GM18511 (cell line): ENCODE results near the gene MAFF.
"Not testable (repeated sequence)": the region's sequence is repeated elsewhere in the genome, so short reads cannot be mapped to it uniquely, and the experiment has no call there.

Source experiments
- ATAC-seq: cut with Tn5 transposase; IDR thresholded peaks from one replicate; pipeline ENCODE4 v1.9.1; 2021; ENCODE audit warnings: mild to moderate bottlenecking, moderate library complexity; ENCODE audit not compliant: unreplicated experiment

Gene MAFF

DNA sequence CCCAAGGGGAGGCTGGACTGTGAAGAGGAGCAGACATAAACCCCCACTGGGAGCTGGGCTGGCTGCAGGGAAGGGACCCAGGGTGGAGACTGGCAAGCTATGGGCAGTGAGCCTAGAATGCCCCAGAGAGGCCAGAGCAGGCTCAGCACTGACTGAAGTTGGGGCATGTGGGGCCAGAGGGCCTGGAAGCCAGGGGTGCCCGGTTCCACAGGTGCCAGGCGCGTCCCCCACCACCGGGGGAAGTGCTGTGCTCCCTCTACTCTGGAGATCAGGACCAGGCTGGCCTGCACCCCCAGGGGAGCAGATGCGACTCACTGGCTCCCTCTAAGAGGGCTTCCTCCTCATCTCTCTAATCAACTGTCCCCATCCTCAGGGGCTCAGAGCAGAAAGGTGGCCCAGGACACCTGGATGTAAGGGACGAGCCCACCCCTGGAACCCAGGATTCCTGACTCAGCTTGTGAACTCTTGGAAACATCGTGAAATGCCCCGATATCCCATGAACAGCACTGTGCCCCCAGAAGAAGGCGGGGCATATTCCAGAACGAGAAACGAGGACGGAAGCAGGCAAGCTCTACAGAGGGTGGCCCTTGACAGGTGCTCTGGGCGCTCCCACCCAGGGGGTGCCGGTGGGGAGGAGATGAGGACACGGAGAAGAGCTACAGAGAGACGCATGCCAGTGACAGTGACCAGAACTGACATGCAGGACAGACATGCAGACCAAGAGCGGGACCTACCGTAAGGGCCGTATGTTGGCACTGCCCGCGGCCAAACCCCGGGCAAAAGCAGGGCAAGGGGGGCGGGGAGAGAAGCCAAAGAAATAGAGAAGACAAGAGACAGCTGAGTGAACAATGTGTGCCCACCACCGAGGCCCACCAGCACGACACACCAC lies 20.4 kb downstream of the MAFF start:
- no peak for ATAC-seq

DNA sequence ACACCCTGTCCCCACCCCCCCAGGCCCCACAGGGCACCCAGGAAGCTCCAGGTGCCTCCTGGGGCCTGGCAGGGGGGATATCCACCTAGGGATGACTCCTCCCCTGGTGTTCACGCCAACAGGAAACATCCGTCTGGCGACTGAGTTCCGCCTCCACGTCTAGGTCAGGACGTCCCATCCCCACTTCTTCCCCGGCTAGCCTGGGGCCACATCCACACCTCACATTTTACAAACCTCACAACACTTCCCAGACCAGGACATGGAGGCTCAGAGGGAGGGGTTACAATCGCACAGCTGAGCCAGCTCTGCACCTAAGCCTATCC lies 21.0 kb downstream of the MAFF start:
- no peak for ATAC-seq

DNA sequence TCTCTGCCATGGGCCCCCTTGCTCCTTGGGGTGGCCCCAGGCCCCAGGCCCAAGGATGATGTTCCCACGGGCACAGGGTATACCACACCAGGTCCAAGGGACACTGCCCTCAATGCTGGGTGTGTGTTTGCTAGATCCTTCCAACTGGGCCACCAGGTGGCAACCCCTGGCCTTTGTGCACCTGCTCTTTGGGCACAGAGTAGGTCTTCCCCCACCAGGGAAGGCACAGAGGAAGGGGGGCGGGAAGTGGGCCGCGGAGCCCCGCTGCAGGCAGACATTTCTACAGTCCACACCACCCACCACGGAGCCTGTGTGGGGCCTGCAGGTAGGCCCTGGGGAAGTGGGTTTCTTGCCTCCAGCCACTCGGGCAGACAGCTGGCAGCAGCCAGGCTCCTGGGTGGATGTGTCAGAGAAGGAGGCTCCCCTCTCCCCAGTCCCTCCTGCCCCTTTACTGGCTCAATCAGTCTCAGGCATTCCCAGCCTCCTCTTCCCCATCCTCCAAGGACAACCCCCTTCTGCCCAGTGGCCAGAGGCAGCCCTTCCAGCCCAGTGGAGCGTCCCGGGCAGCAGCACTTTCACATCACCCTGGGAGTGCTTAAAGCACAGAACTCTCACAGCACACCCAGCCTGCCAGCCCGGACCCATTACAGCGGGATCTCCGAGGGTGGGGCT lies 21.6 kb downstream of the MAFF start:
- no peak for ATAC-seq

DNA sequence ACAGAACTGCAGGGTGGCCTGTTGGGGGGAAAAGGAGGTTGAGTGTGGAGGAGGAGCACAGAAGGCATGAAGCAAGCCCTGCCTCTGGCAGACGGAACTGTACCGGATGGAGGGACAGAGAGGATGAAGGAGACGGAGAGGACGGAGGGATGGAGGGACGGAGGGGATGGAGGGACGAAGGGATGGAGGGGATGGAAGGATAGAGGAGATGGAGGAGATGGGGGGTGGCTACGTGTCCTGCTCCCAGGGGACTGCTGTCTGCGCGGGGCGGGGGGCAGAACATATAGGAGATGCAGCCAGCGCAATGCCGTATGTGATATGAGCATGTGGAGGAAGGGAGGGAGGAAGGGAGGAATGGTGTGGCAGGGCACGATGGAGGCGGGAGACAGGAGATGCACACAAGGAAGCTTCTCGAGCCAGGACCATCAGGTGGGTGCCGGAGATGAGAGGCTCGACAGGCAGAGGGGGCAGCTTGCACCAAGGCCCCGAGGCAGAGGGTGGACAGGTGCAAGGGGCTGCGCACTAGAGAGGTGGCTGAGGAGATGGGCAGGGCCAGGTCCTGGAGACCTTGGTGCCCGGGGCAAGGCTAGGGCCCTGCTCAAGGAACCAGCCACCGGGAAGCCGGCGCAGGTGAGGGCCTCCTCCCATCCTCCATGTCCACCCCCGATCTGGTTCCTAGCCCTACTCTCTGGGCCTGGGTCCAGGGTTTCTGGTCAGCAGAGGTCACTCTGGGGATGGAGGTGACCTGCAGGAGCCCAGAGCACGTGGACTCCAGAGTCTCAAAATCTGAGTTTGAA lies 25.3 kb downstream of the MAFF start:
- ATAC-seq: no peak

DNA sequence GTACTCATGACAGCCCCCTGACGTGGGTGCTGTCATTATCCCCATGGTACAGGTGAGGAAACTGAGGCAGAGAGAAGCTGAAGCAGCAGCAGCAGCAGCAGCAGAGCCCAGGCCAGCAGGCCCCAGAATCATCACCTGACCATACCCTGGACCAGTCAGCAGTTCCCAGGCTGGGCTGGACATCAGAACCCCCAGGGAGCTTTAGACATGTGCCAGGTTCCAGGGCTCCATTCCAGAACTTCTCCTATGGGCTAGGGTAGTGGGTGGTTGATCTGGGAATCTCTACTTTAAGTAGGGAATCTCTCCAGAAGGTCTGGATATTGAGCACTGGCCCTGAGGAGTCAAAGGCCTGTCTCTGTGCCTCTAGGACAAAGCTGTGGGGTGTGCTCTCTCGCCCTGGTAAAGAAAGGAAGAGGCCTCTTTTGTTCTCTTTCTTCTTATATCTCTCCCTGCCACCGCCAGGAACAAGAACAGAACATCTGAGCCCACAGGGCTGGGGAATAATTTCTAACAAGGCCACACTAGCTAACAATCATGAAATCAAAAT lies 26.6 kb downstream of the MAFF start:
- no peak for ATAC-seq

DNA sequence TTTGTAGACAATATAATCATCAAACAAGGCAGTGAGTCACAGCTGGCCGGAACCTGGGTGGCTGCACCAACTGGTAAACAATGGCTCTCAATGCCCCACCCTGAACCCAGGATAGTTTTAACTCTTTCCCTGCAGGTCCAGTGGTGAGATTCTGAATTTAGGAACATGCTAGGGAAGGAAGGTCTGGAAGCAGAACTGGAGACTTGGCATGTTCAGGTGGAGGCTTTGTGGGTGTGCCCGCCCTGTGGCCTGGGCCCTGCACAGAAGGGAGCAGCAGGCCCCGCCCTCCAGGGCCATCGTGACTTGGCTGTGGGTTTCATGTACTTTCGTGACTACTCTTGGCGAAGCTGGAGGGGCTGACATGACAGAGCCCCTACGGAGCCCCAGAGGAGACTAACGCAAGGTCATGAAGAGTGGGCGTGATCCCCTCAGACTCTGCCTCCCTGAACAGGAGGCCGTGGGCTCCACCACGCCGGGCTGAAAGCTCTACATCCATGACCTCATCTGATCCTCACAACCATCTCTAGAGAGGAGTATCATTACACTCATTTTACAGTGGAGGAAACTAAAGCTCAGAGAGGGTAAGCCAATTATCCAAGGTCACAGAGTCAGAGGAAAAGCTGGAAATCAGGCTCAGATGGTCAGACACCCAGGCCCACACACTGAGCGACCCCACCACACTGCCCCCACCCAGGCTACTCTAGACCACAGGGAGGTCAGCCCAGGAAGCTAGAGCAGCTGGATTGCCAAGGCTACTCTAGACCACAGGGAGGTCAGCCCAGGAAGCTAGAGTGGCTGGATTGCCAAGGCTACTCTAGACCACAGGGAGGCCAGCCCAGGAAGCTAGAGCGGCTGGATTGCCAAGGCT lies 27.3 kb downstream of the MAFF start:
- ATAC-seq: no peak

DNA sequence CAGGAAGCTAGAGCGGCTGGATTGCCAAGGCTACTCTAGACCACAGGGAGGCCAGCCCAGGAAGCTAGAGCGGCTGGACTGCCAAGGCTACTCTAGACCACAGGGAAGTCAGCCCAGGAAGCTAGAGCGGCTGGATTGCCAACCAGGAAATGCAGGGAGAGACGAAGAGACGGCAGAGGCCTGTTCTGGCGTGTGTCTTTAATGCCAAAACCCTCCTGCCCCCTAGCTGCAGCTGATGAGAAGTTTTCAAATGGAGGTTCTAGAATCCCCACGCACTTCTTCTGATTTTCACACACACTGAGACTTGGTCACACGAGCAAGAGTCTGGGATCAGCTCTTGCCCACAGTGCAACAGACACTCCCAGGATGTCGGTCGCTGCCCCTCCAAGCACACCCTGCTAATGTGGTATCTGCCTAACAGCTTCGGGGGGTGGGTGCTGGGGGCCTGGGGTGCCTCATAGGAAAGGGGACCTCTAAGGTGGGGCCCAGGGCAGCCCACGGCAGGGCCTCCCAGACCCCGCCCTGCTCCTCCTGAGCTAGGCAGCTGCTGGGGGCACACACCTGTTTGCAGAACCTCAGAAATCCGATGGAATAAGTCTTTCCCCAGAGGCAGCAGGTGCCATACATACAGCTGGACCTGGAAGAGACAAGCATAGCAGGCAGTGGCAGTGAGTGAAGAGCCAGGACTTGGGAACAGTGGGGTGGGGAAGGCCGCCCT lies 28.5 kb downstream of the MAFF start:
- ATAC-seq: no peak

DNA sequence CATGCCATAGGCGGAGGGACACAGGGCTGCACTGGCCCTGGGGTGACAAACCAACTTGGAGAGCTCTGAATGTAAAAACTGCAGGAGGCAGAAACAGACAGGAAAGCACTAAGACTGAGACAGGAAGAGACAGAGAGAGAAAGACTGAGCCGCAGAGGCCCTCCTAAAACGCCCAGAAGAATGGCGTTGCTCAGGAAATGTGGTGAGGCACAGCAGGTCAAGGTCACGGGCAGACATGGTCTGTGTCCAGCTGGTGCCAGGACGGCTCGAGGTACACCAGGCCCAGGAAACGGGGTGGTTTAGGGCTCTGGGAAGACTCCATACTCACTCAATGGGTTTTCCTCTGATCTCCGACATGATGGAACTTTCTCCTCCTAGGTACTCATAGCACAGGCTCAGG lies 29.1 kb downstream of the MAFF start:
- no peak for ATAC-seq

DNA sequence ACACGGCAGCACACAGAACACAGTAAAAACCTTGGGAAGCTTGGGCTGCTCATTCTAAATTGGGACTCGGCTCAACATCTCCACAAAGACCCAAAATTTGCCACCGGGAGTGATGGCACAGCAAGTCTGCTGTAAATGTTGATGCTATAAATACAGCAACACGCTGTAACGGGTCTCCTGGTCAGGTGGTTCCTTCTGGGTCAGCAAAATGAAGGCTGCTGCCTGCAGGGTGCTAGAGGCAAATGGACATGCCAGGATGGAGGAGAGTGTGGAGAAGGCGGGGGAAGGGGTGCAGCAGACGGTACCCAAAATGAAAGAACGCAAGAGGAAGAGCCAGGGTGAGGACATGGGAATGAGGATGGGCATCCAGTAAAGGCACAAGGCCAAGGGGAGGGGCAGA lies 30.4 kb downstream of the MAFF start:
- ATAC-seq: no peak

DNA sequence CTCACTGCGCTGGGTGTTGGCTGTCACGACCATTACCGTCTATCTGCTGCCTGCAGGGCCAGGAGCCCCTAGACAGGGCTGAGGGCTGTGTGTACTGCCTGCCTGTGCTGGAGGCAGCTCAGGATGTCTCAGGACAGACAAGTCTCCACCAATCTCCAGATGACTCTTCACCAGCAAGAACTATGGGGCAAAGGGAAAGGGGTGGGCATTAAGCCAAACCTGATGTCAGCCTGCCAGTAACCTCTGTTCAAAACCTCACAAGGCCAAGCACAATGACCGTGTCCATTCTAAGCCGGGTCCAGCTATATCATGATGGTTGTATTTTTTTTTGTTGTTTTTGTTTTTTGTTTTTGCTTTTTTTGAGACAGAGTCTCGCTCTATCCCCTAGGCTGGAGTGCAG lies 31.6 kb downstream of the MAFF start:
- ATAC-seq: no peak

DNA sequence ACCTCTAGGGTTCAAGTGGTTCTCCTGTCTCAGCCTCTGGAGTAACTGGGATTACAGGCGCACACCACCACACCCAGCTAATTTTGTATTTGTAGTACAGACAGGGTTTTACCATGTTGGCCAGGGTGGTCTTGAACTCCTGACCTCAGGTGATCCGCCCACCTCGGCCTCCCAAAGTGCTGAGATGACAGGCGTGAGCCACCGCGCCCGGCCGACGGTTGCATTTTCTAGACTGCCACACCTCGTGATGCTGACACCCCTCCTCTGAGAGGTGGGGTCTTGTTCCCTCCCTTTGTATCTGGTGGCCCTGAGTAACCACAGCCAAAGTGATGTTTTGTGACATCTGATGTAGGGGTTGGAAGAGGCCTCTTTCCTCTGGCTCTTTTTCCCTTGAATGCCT lies 32.1 kb downstream of the MAFF start:
- ATAC-seq: not testable (repeated sequence)

DNA sequence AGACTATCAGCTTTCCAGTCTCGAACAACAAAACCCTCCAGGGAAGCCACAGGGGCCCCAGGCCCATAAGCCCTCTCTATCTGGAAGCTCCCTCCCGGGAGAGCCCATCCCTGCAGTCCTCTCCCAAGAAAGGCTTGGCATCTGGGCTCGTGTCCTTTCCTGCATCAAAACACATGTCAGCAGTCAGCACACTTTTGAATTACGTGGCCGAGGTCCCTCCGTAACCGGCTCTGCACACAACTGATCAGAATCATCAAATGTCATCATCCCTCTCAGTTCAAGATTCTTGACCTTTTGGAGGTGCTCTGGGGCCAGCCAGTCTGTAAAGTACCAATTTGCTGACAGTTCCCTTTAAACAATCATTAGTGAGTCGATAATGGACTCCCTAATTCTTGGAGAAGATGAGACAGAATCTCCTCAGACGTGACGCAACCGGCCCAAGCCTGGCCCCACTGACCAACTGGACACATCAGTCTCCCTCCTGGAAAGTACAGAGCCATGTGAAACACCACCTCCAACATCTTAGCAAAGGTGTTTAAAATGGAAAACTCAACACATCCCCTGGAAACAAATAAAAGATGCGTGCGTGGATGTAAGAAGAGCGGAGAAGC lies 33.6 kb downstream of the MAFF start:
- no peak for ATAC-seq

DNA sequence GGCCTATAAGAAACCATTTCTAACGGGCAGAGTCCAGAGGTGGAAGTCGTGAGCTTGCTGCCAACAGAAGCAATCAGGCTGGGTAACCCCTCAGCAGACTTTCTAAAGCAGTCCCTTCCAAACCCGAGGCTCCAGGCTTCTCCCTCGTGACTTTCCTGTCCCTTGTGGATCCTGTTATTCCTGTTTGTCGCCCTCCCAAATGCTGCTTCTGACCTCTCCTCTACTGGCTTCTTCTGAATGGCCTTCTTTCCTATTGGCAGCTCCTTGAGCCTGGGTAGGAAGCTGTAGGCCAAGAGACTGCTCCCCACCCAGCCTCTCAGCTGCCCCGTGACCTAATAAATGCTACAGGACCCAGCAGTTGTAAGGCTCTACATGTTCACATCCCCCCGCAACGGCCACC lies 35.0 kb downstream of the MAFF start:
- ATAC-seq: no peak

DNA sequence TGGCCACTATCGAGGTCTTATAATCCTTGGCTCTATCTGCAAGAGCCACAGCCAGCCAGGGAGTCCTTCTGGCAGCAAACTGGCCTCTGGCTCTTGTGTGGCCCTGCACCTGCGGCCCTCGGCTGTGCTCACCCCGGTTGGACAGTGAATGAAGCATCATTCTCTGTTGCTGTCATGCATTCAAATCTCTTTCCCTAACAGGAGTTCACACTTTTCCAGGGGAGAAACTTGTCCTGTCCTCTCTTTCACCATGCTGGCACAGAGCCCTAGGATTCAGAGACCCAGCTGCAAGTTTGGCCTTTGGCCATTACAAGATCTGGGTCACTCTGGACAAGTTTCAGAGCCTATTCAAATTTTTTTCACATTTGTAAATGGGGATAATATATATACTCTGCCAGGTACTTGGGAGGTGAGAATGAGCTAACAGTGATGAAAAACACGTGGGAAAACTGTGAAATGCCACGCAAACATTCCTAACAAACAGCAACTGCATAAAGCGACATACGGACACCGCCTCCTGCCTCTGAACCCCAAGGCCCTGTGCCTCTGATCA lies 36.8 kb downstream of the MAFF start:
- ATAC-seq: no peak

DNA sequence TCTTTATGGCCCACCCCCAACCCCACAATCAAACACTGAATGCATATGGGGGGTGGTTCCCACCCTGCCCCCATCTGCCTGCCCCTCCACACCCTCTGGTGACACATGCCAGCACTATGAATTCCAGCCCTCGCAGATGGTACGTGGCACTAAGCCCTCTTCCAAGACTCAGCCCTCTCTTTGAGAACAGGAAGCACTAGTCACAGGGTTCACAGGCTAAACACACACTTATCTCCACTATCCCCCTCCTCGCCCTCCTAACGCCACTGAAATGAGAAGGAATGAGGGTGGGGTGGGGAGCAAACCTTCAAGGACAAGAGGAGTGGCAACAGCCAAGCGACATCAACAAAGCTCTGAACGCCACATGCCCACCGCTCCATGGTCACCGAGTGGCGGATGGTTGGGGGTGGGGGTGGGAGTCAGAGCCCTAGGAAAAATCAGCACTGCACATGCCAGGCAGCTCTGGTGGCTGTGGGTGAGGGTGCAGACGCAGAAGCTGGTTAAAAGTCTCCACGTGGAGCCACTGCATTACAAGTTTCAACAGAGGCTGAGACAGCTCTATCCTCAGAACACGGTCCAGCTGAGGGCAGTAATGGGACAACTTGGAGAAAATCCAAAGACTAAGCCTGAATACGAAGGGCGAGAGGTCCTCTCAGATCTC lies 37.4 kb downstream of the MAFF start:
- ATAC-seq: no peak

DNA sequence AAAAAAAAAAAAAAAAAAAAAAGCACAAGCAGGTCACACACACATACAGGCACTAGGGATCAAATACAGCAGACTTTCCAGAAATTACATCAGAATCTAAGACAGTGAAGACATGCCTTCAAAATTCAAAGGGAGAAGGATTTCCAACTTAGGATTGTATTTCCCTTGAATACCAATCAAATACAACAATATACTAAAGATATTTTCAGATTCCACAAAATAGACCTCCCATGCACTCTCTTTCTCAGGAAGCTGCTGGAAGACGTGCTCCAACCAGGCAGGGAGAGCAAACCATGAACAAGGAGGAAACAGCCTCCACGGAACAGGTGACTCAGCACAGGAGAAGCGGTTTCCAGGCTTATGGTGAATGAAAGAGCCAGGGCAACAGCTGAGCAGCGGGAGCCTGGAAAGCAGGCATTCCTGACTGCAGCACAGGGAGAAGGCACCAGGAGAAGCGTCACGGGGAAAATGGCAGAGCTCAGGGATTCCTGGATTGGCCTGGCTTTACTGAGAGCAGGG lies 39.0 kb downstream of the MAFF start:
- ATAC-seq: no peak

DNA sequence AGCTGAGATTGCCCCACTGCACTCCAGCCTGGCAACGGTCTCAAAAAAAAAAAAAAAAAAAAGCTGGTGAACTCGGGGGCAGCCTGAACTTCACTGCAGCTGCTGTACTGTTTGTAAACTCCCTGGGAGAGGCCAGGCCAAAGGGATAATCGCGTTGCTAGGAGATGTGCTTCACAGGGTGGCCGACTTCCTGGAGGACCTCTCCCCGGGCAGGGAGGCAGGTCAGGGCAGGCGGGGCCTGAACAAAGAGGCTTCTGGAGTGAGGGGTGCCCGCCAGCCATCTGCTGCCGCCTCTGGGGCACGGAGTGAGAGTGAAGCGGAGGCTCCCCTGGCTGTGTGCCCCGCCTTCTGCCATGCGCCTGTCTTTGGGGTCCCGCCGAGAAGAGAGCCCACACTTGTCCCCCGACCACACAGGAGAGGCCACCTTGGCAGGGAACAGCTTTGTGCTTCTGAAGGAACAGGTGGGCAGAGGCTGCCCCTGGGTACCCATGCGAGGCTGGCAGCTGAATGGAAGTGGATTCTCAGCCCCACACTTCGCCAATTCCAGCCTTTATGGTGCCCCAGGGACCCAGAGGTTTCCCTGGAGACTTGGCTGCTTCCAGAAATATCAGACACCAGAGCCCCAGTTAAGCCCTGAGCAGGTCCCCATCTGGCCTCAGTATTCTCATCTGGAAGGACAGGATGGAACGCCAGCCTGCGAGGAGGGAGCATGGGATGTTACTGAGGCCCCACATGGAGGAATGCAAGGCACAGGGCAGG lies 41.4 kb downstream of the MAFF start:
- ATAC-seq: no peak

DNA sequence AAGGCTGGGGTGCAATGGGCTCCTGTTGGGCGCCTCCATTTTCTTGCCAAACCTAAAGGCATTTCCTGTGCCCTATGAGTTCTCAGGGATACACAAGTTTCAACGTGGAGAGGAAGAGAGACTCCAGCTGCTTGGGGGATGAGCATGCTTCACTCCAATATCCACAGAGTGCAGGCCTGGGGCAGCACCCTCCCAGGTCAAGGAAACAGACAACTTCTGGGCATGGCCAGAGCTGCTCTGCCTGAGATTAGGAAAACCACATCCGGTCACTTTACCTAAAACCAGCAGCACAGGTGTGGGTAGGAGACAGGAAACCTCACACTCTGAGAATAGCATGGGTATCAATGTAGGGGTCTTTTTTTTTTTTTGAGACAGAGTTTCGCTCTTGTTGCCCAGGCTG lies 42.3 kb downstream of the MAFF start:
- ATAC-seq: no peak
